NCI-H446 (cell line): ENCODE measurements around the gene TUBGCP6.

Experiments used
- DNase-seq, 2 experiments: peaks; one replicate each; lab custom pipeline; 2025; lab: John Stamatoyannopoulos, UW

Gene TUBGCP6

DNA sequence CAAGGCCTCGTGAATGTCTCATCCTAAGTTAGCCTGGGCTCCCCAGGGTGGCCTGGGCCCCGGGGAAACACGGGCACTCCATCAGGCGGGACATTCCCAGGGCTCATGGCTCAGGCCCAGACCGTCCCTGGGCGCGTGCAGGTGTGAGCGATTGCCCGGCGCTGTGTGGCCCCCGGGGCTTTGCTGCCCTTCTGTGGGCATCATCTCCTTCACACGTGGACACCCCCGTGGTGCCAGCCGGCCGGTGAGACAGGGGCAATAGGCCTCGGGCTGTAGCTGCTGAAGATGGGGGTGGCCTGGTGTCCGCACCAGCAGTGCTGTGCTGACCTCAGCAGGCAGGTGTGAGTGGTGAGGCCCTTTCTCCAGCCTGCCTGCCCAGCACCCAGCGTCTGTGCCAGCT, 48.6 kb downstream of the TUBGCP6 start:
- DNase-seq = no peak

DNA sequence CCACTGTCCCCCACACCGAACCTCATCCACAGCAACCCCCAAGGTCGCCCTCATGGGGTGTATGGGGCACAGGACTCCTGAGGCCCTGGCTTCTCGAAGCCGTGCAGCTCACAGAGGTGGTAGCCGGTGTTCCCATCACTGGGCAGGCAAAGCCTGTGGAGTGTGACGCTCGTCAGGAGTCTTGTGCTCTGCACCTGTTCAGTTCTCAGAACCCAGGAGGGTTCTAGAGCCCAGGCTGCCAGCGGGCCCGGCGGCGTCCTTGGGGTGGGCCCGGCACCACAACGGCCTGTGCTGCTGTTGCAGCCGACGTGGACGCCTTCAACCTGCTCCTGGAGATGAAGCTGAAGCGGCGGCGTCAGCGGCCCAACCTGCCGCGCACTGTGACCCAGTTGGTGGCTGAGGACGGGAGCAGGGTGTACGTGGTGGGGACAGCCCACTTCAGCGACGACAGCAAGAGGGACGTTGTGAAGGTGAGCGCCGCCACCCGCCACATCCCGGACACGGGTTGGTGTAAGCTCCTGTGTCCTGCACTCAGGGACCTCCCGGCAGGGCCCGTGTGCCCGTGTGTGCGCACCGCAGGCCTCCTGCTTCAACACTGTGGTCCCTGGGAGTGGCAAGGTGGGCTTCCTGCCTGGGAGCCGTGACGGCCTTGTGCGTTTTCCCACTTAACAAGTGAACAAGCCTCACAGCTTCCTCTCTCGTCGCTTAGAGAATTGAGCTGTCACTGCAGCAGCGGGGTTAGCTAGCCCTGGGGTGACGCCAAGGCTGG, 50.6 kb downstream of the TUBGCP6 start:
- DNase-seq = no peak

DNA sequence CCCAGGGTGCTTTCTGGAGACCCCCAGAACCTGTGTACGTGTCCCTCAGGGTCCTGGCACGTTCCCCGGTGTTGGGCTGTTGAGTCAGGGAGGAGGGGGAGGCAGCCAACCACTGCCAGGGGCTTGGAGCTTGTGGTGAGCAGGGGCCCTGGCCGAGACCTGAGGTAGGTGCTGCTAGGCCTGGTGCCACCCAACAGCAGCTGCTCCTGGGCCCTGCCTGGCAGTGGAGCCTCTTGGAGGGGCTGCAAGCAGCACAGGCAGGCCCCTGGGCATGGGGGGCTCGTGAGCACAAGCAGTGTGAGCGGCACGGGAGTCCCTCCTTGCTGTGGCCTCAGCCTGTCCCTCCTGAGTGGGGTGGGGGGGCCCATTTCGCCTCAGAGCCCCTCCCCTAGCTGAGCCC, 51.2 kb downstream of the TUBGCP6 start:
- no peak for DNase-seq

DNA sequence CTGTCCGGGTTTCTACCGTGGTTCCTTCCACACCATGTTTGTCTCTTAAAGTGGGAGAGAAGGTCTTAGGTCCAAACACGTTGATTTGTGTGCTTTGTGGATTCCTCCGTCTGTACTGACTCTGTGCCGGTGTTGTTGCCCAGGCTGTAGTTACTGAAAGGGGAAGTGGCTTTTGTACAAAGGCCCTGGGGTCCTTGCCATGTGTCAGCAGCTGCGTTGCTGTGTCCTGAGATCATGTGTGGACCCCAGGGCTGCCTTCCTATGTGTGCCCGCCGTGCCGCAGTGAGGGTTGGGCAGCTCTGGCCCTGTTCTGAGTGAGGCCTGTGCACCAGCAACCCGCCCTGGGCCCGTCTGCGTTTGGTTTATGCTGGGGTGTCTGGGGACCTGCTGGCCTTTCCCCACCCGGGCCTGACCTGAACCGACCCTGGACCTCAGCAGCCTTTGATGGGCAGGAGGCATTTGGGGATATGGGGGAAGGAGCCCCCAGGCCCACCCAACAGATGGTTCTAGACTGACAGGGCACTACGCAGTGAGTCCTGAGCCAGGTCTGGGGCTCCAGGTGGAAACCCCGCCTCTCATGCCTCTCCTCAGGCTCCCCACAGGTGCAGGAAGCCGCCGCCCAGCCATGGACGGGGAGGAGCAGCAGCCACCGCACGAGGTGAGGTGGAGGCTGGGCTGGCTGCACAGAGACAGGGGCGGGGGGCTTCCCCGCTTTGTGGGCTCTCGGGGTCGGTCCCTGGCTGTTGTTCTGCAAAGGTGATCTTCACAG, 52.2 kb downstream of the TUBGCP6 start:
- no peak for DNase-seq

DNA sequence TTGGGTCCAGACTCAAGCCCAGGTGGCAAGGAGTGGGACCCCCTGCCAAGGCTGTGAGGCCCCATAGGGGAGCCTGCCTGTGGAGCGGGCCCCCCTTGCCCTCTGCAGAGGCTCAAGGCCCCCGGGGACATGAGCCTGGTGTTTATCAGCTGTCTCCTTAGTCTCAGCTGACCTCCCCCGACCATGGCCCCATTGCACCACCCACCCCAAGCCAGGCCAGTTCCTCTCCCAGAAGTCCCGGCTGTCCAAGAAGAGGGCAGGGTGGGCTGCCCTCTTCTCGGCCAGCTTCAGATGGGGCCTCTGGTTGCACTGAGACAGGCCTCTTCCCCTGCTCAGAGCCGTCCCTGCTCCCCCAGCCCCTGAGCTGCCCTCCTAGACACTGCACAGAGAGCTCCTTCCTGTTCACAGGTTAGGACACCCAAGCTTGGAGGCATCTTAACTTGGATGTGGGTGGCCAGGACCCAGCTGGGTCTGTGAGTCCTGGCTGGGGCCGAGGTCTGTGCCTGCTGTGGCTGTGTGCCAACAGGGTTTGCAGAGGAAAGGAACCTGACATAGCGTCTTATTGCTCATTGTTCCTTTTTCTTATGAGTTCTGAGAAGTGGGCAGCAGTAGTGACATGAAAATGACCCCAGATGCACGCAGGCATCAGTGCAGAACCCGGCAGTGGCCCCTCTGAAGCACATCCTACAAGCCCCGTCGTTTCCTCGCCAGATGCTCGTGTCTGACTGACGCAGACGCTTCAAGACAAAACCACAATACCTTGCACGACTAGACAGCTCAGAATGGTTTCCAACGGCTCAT, 53.7 kb downstream of the TUBGCP6 start:
- DNase-seq = no peak

DNA sequence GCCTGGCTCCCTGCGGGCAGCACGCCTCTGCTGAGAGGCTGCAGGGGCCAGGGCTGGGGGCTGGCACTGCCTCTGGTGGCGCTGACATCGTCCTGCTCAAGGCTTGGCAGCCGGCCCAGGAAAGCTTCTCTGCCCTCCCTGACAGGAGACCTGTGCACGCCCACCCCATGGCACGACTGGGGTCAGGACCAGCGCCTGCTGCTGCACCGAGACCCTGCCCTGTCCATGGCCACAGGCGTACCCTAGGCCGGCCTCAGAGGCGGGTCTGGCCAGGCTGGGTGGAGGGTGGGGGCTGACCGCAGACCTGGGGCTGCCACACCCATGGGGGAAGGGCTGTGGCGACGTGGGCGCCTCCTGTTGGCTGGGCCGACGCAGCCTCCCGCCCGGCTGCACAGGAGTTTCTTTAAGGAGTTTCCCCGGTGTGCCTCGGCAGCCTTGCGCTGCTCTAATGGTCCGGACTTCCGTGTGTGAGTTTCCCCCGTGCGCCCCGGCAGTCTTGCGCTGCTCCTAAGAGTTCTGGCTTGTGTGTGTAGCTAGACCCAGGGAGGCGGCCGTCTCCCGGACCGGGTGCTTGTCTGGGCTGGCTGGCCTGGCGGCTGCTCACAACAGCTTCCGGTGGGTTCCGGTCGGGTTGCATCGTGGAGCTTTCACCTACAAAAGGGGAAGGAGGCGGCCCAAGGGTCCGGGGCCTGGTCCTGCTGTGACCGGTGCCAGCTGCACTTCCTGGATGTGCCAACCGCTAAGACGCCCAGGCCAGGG, 54.5 kb downstream of the TUBGCP6 start:
- DNase-seq = no peak

DNA sequence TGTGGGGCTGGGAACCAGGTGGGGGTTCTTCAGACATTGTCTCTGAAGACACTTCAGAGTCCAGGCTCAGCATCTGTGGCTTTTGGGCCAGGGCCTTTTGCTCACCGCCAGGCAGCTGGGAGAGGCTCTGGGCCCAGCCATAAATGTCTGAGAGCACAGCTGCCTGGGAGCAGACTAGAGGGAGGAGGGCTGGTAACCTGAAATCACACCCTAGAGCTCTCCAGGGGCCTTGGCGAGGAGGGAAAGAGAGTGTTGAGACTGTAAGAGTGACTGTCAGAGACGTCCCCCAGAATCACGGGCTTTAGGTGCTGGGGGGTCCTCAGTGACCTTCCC, 55.0 kb downstream of the TUBGCP6 start:
- no peak for DNase-seq

DNA sequence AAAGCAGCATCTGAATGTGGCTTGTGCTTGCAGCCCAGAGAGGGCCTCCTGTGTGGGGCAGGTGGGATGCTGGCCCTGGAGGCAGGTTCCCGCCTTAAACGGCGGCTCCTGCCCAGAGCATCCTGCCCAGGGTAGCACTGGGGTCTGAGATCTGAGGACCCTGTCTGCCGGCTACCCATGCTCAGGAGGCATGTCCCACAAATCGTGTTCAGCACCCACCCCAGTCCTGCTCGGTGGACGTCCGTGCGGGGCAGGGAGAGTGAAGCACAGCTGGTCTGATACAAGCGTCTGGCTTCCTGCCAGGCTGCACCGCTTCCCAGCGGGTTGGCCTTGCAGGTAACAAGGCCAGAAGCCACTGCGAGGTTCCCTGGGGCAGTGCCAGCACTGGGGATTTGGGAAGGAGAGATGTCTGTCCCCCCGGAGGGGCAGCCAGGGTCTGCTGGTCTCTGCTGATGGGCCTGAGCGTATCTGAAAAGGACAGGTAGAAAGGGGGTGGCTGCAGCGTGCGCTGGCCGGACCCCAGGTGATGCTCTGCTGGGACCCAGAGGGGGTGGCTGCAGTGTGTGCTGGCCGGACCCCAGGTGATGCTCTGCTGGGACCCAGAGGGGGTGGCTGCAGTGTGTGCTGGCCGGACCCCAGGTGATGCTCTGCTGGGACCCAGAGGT, 55.5 kb downstream of the TUBGCP6 start:
- no peak for DNase-seq

DNA sequence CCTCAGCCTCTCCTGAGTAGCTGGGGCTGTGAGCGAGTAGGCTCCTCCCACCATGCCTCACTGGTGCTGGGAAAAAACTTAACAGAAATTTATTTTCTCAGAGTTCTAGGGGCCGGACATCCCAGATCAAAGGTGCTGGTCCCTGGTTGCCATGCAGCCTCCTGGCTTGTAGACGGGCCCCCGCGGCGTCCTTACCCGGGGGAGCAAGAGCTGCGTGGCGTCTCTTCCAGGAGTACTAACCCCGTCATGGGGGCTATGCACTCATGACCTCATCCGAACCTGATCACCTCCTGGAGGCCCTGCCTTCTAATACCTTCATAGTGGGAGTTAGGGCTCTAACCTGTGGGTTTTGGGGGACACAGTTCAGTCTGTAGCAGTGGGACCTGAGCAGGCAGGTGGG, 56.5 kb downstream of the TUBGCP6 start:
- no peak for DNase-seq

DNA sequence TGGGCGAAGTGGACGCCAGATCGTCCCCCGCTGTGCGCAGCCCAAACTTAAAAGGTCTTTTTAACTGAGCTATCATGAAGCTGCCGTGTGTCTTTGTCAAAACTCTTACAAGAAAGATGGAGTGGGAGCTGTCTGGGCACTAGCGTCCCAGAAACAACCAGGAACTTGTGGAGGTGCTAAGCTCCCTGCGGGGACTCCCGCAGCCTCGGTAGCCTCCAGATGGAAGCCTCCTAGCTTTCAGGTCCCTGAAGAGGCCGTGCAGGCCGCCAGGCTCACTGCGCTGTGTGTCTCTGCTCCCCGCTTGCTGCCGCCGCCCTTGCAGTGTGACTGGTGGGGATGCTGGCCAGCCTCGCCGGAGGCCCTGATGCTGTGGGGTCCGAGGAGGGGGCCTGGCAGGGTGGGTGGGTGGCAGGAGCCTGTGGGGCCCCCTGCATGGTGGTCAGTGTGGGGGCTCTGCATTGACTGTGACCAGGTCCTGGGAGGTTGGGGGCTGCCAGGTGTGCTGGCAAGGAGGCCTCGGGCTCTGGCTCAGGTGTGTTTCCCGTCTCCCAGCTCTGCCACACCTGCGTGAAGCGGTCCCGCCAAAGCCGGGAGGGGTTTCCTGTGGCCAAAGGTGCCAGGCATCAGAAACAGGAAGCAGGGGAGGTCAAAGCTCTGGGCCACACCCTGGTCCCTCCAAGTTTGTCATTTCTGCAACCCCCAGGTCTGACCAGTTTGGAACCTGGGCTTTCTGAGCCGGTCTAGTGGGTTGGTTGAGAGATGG, 57.9 kb downstream of the TUBGCP6 start:
- peak in 1 of 2 experiments; percentile 22 for DNase-seq

DNA sequence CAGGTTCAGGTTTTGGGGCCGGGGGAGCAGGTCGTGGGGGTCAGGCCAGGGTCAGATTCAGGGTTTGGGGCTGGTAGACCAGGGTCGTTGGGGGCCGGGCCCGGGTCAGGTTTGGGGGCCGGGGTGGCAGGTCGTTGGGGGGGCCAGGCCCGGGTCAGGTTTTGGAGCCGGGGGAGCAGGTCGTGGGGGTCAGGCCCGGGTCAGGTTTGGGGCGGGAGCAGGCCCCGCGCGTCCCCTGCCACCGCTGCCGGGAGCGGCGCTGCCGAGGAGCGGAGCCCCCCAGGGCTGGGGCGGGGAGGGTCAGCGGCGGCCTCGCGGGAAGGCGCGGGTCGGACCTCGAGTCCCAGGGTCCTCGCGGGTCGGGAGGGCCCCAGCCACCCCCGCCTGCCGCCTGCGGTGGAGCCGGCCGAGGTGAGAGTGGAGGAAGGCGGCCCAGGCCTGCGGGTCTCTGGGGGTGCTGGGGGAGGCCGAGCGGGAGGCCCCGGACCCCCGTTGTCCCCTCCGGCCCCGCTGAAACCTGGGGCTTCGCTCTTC, 58.6 kb downstream of the TUBGCP6 start:
- DNase-seq = no peak

DNA sequence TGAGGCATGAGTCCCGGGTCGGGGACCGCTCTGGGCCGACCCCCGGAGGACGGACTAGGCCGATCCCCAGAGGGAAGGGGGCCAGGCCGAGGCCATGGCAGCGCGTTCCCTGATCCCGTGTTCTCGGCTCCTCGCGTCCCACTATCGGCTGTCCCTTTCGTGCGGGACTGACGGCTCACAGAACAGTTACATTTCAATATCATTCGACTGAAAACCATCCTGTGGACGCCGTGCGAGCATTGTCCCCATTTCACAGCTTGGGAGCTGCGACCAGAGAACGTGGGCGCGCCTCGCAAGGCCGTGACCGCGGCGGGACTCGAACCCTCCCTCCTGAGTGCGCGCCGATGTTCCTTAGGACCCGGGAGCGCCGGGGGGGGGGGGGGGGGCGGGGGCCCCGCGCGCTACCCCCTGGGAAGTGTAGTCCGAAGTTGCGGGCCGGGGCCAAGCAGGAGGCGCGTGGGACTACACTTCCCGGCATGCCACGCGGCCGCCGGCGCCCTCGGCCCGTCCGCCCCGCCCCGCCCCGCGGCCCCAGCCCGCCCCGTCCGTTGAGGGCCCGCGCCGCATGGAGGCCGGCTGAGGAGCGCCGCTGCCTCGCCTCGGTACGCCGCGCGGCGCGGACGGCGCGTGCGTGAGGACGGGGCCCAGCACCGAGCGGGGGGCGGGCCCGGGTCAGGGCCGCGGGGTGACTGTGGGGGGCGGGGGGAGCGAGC, 59.3 kb downstream of the TUBGCP6 start, which contains the start of gene TRABD:
TSS of gene TRABD (plus strand) at position 539 of the 713 bp plus-strand sequence. CDS start 7,148 bp downstream, outside the sequence.
- peak; percentile 46 to 90 for DNase-seq

DNA sequence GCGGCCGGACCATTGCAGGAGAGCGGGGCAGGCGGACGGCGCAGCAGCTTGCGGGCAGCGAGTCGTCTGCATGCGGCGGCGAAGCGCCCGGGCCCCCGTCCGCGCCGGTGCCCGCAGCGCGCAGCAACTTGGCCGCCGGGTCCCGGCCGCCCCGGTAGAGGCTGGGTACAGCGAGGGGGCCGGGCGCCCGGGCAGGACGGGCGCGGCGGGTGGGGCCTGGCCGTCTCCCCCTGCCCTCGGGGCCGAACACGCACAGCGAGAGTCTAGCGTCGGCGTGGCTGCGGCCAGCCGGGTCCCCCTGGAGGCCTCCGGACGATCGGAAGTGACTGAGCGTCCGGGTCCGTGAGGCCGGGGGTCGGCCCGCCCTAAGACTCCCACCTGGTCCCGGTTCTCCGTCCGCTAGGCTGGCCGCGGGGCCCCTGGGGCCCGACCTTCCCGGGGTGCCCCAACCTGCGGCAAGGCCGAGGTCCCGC, 59.9 kb downstream of the TUBGCP6 start:
- no peak for DNase-seq

DNA sequence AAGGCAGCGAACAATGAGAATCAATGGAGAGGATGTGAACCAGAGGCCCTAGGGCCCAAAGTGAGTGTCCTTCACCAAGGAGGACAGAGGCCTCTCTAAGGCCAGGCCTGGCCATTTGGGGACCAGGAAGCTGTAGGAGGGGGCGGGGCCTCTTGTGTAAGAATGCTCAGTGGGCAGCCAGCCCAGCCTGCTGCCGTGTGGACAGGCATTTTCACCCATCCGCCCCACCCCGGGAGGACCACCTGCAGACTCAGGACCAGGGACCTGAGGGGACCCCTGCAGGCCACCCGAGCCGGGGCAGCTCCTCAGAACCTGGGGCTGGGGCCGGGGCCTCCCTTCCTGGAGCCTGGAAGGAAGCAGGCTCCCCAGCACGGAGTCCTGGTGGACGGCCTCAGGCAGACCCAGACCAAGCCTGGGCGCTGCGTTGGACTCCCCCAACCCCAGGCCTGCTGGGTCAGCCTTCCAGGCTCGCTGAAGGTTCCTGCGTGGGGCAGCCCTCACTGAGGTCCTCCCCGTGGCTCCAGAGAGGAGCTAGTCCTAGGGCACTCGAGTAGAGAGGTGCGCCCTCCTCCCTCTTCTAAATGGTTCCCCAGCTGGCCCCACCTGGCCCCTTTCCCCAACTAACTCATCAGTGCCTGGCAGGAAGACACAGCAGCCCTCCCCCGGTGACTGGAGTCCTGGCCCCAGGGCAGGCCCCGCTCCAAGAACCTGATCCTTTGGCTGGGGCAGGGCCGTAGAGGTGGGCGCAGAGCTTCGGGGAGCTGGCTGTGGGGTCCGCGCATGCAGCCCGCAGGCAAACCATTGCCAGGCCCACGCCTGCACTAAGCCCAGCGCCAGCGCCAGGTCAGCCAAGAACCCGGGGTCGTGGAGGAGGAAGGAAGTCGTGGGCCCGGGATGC, 60.6 kb downstream of the TUBGCP6 start:
- DNase-seq = no peak

DNA sequence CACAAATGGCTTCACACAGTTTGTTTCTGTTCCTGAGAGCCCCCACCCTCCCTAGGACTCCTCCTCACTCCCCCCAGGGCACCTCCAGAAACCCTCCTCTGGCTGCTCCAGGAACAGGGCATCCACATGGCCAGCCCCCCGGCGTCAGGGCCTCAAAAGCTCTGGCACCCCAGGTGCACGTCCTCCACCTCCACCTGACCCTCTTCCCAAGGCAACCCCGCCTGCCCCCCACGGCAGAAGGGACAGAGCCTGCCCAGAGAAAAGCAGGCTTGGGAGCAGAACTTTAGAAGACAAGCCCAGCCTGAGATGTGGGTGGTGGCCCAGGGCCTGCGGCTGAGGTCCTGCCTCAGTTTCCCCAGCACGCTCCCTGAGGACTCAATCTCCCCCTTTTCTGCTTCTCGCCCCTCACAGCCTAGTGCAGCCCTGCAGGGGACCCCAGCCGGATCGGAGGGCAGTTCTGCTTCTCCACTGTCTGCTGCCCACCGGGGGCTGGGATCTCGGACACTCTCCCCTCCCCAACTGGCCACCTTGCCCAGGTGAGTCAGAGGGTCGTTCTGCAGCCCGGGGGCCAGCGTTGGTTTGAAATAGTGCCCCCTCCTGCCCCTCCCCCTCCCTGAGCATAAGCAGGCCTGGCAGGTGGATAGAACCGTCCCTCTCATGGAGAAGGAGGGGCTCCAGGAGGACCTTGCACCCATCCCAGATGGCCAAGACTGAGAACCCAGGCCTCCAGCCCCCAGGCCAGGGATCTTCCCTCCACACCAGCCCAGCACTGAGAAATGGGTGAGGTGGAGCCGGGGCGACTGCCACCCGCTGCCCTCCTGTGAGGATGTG, 61.5 kb downstream of the TUBGCP6 start:
- no peak for DNase-seq

DNA sequence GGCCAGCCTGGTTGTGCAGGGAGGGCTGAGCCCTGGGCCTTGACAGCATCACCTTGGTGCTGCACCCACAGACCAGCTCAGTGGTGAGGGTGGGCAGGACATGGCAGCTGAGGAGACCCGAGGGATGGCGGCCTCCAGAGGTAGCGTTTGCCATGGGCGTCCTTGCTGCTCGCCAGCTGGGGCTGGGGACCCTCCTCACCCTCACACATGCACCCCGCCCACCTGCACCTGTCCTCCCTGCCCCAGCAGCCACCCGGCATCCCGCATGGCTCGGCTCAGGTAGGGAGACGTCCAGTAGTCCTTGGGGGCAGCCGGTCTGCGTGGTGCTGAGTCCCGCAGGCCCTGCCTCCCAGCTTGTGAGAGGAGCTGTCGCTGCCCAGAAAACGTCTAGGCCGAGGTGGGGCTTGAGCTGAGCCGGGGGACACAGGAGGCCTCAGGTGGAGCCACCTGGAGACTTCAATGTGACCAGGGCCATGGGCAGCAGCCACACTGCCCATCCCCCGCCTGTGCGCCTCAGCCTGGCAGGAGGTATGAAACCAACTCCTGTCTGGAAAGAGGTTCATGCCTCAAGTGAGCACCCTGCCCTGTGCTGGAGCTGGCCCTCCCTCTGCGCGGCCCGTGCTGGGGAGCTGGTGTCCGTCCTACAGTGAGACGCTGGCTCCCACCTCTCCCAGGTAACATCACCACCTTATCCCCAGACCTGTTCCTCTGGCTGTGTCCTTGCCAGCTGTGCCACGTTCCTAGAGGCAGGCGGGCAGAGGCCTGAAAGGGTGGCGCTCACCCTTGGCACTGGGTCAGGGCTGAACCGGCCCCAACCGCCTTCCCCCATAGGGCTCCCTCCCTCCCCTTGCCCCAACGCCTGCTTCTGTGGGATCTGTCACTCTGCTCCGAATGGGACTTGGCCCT, 62.4 kb downstream of the TUBGCP6 start:
- DNase-seq = no peak
